ENCODE data around the gene SSH2.
"Not testable (repeated sequence)": the region's sequence is repeated elsewhere in the genome, so short reads cannot be mapped to it uniquely, and the experiment has no call there.

- not testable (repeated sequence) for TF ChIP-seq CTCF (IDR thresholded peaks at IDR 0.05 in 4 of 5, conservative IDR thresholded peaks at IDR 0.05 in 1 of 5); POLR2A (IDR thresholded peaks at IDR 0.05)
Measured at GRCh38 chr17:29874358-29874757, 55.7 kb downstream of the SSH2 start.
